ENCODE data around the gene MICU1. TPM values are rescaled to one million over a fixed set of nuclear protein-coding genes. Genes with fewer than 3 reads are reported as not detected.

The MICU1 gene
- total and polyA plus RNA-seq, 10 of the 15 experiments (the other 5 are each of a cell fraction or from before 2014, with no cell fraction given): 18.2 to 36.4 (median 22.2) TPM

DNA sequence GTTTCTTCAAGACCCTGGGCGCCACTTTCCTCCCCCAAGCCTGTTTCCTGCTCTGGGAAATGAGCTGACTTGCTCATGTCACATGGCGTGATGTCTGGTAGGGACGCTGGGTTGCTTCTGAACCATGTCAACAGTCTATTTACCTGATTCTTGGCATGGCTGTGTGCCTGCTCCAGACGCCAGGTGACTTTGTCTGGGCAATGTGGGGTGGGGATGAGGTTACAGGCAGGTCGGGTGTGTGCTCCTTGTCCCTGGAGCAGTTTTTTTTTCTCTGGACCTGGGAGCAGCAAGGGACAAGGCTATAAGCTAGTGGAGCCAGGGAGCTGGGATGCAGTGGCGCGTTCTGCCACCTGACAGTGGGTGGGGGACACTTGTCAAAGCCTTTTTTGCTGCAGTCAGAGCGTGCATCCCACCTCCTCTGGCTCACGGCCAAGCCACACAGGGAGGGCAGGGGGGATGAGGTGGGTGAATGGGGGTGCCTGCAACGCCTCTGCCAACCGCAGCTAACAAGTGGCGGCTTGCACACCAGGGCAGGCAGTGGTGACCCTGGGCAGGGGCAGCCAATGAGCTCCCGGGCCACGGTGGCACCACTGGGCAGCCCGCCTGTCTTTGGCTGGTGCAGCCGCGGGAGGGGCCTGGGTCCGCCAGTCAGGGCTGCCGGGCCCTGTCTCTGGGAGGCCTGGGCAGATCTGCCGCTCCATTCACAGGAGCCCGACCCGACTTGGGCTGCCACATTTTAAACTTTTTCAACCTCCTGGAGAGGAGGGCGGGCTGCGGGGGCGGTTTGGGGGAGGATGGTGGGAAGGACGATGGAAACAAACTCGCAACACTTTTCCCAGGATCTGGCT lies 294.1 kb downstream of the MICU1 start (continued):
- TF ChIP-seq, protein P1, sequence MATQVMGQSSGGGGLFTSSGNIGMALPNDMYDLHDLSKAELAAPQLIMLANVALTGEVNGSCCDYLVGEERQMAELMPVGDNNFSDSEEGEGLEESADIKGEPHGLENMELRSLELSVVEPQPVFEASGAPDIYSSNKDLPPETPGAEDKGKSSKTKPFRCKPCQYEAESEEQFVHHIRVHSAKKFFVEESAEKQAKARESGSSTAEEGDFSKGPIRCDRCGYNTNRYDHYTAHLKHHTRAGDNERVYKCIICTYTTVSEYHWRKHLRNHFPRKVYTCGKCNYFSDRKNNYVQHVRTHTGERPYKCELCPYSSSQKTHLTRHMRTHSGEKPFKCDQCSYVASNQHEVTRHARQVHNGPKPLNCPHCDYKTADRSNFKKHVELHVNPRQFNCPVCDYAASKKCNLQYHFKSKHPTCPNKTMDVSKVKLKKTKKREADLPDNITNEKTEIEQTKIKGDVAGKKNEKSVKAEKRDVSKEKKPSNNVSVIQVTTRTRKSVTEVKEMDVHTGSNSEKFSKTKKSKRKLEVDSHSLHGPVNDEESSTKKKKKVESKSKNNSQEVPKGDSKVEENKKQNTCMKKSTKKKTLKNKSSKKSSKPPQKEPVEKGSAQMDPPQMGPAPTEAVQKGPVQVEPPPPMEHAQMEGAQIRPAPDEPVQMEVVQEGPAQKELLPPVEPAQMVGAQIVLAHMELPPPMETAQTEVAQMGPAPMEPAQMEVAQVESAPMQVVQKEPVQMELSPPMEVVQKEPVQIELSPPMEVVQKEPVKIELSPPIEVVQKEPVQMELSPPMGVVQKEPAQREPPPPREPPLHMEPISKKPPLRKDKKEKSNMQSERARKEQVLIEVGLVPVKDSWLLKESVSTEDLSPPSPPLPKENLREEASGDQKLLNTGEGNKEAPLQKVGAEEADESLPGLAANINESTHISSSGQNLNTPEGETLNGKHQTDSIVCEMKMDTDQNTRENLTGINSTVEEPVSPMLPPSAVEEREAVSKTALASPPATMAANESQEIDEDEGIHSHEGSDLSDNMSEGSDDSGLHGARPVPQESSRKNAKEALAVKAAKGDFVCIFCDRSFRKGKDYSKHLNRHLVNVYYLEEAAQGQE (IDR thresholded peaks at IDR 0.05; ENCODE audit: low read depth, low read length): no peak
- no peak for TF ChIP-seq CBX3 (IDR thresholded peaks at IDR 0.05; ENCODE audit: borderline replicate concordance, low read depth)
- no peak for TF ChIP-seq JUND (IDR thresholded peaks at IDR 0.05; ENCODE audit: low read depth, low read length)
- TF ChIP-seq NFYA (IDR thresholded peaks at IDR 0.05; ENCODE audit: borderline replicate concordance, low read depth, low read length): no peak
- peak; percentile 46; the same call in 1 of the 2 replicates for TF ChIP-seq CHD1 (IDR thresholded peaks at IDR 0.05; ENCODE audit: low read depth, low read length)
- no peak for TF ChIP-seq ATF2 (IDR thresholded peaks at IDR 0.05; ENCODE audit: low read length)
- TF ChIP-seq EP300 (IDR thresholded peaks at IDR 0.05; ENCODE audit: borderline replicate concordance in 1 of 2, control insufficient read depth in 1 of 2, low read depth in 2 of 2, low read length in 2 of 2): peak; percentile 31 to 85; a peak in 3 of 4 replicates
- TF ChIP-seq RB1 (IDR thresholded peaks at IDR 0.05; ENCODE audit: borderline replicate concordance): no peak
- TF ChIP-seq ZNF207 (IDR thresholded peaks at IDR 0.05; ENCODE audit: borderline replicate concordance): no peak
- peak; percentile 59; the same call in 1 of the 2 replicates for TF ChIP-seq MTA2 (IDR thresholded peaks at IDR 0.05; ENCODE audit: low read depth)
- no peak for TF ChIP-seq WRNIP1 (IDR thresholded peaks at IDR 0.05; ENCODE audit: borderline replicate concordance, low read depth, low read length)
- TF ChIP-seq USF2 (IDR thresholded peaks at IDR 0.05; ENCODE audit: borderline replicate concordance, low read depth, low read length): no peak
- TF ChIP-seq LARP7 (IDR thresholded peaks at IDR 0.05): no peak
- no peak for TF ChIP-seq CEBPZ (IDR thresholded peaks at IDR 0.05; ENCODE audit: low read depth, low read length)
- TF ChIP-seq, protein P2, sequence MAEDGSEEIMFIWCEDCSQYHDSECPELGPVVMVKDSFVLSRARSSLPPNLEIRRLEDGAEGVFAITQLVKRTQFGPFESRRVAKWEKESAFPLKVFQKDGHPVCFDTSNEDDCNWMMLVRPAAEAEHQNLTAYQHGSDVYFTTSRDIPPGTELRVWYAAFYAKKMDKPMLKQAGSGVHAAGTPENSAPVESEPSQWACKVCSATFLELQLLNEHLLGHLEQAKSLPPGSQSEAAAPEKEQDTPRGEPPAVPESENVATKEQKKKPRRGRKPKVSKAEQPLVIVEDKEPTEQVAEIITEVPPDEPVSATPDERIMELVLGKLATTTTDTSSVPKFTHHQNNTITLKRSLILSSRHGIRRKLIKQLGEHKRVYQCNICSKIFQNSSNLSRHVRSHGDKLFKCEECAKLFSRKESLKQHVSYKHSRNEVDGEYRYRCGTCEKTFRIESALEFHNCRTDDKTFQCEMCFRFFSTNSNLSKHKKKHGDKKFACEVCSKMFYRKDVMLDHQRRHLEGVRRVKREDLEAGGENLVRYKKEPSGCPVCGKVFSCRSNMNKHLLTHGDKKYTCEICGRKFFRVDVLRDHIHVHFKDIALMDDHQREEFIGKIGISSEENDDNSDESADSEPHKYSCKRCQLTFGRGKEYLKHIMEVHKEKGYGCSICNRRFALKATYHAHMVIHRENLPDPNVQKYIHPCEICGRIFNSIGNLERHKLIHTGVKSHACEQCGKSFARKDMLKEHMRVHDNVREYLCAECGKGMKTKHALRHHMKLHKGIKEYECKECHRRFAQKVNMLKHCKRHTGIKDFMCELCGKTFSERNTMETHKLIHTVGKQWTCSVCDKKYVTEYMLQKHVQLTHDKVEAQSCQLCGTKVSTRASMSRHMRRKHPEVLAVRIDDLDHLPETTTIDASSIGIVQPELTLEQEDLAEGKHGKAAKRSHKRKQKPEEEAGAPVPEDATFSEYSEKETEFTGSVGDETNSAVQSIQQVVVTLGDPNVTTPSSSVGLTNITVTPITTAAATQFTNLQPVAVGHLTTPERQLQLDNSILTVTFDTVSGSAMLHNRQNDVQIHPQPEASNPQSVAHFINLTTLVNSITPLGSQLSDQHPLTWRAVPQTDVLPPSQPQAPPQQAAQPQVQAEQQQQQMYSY (CRISPR knock-in tag; IDR thresholded peaks at IDR 0.05): no peak

All from GM12878 (cell line).